ENCODE results near the gene TNFRSF1B.

TNFRSF1B gene

GRCh38 chr1:12140515-12141162 is 26.2 kb upstream of the TNFRSF1B start:
- no peak overlapping the region for H3K9ac ChIP-seq

GRCh38 chr1:12141163-12141850 is 25.5 kb upstream of the TNFRSF1B start:
- H2AFZ ChIP-seq (ENCODE audit: low read depth), result no peak overlapping the region
- no peak for TF ChIP-seq CTCF (conservative IDR thresholded peaks at IDR 0.05; ENCODE audit: low read depth, low read length)
- H3K79me2 ChIP-seq (ENCODE audit: insufficient read depth, low read depth), result no peaks in the 10 kb centered on the region
- H3K4me3 ChIP-seq (IDR thresholded peaks at IDR 0.05; ENCODE audit: insufficient read depth, low read depth, low read length), result no peak overlapping the region
- no peak overlapping the region for H3K4me2 ChIP-seq
- peaks cover 2% of the 10 kb centered on the region for H3K4me1 ChIP-seq (ENCODE audit: low read depth, poor library complexity, severe bottlenecking)
- H3K9ac ChIP-seq, result no peak overlapping the region
- no peaks in the 10 kb centered on the region for H4K20me1 ChIP-seq (ENCODE audit: insufficient read depth)
- no peaks in the 10 kb centered on the region for H3K27me3 ChIP-seq (ENCODE audit: insufficient read depth, low read depth)
- H3K27ac ChIP-seq, result no peak overlapping the region
- no peaks in the 10 kb centered on the region for H3K36me3 ChIP-seq (ENCODE audit: insufficient read depth)

More at GRCh38 chr1:12140515-12141162, 26.2 kb upstream of the TNFRSF1B start:
- no peak overlapping the region for H3K27ac ChIP-seq
- no peak overlapping the region for H2AFZ ChIP-seq (ENCODE audit: low read depth)
- no peak overlapping the region for H3K4me3 ChIP-seq (IDR thresholded peaks at IDR 0.05; ENCODE audit: insufficient read depth, low read depth, low read length)
- no peaks in the 10 kb centered on the region for H4K20me1 ChIP-seq (ENCODE audit: insufficient read depth)
- no peaks in the 10 kb centered on the region for H3K4me1 ChIP-seq (ENCODE audit: low read depth, poor library complexity, severe bottlenecking)
- no peaks in the 10 kb centered on the region for H3K27me3 ChIP-seq (ENCODE audit: insufficient read depth, low read depth)
- no peaks in the 10 kb centered on the region for H3K36me3 ChIP-seq (ENCODE audit: insufficient read depth)
- no peak overlapping the region for H3K4me2 ChIP-seq
- no peaks in the 10 kb centered on the region for H3K79me2 ChIP-seq (ENCODE audit: insufficient read depth, low read depth)
- no peak for TF ChIP-seq CTCF (conservative IDR thresholded peaks at IDR 0.05; ENCODE audit: low read depth, low read length)

GRCh38 chr1:12142141-12142823 is 24.5 kb upstream of the TNFRSF1B start:
- Histone ChIP-seq H3K4me3 (IDR thresholded peaks at IDR 0.05; ENCODE audit: insufficient read depth, low read depth, low read length) (no peak overlapping the region), H4K20me1 (ENCODE audit: insufficient read depth) (no peaks in the 10 kb centered on the region), H3K36me3 (ENCODE audit: insufficient read depth) (no peaks in the 10 kb centered on the region), H2AFZ (ENCODE audit: low read depth) (no peak overlapping the region), H3K4me1 (ENCODE audit: low read depth, poor library complexity, severe bottlenecking) (peaks cover 12% of the 10 kb centered on the region), H3K27ac (no peak overlapping the region), H3K9ac (no peak overlapping the region), H3K4me2 (no peak overlapping the region), H3K27me3 (ENCODE audit: insufficient read depth, low read depth) (no peaks in the 10 kb centered on the region), H3K79me2 (ENCODE audit: insufficient read depth, low read depth) (no peaks in the 10 kb centered on the region)
- no peak for TF ChIP-seq CTCF (conservative IDR thresholded peaks at IDR 0.05; ENCODE audit: low read depth, low read length)

- H3K27ac ChIP-seq, result no peak overlapping the region
- TF ChIP-seq CTCF (conservative IDR thresholded peaks at IDR 0.05; ENCODE audit: low read depth, low read length), result no peak
Measured at GRCh38 chr1:12142891-12143630, 23.7 kb upstream of the TNFRSF1B start.

More at GRCh38 chr1:12142891-12143630, 23.7 kb upstream of the TNFRSF1B start:
- Histone ChIP-seq H3K9ac (no peak overlapping the region), H3K36me3 (ENCODE audit: insufficient read depth) (no peaks in the 10 kb centered on the region), H3K4me1 (ENCODE audit: low read depth, poor library complexity, severe bottlenecking) (peaks cover 20% of the 10 kb centered on the region), H2AFZ (ENCODE audit: low read depth) (no peak overlapping the region), H3K27me3 (ENCODE audit: insufficient read depth, low read depth) (no peaks in the 10 kb centered on the region), H3K4me3 (IDR thresholded peaks at IDR 0.05; ENCODE audit: insufficient read depth, low read depth, low read length) (no peak overlapping the region), H3K79me2 (ENCODE audit: insufficient read depth, low read depth) (no peaks in the 10 kb centered on the region), H4K20me1 (ENCODE audit: insufficient read depth) (no peaks in the 10 kb centered on the region), H3K4me2 (no peak overlapping the region)

Data from KMS-11 (cell line).